ENCODE measurements around the gene CLCNKA.
A peak's percentile ranks its signal among the peaks of the same experiment; 100 is the strongest.

Gene CLCNKA

GRCh38 chr1:16066245-16066644 is 44.4 kb downstream of the CLCNKA start:
- no peak for DNase-seq

DNA sequence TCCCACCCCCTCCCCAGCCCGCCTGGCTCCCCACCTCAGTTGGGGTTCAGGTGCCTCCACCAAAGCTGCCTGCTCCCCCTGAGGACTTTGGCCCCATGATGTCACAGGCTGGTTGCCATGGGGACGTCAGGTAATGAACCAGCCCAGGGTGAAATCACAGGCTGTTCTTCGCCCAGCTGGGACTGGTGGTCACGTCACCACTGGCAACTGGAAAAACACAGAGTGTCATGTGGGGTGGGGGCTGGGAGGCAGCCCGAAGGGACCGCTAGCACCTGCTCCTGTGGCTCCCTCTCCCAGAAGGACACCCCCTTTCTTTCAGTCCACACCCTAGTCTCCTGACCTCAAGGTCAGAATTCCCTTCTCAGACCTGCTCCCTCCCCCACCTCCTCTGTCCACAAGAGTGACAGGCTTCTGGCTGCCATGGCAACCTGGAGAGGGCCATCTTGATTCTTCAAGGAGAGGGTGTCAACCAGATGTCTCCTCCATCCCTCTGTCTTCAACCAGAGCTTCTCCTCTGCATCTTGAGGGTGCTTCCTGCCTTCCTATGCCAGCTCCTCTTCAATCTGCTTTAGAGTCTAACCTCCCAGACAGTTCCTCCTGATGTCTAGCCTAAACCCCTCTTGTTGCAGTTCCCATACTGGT is 45.4 kb downstream of the CLCNKA start:
- no peak for DNase-seq

DNA sequence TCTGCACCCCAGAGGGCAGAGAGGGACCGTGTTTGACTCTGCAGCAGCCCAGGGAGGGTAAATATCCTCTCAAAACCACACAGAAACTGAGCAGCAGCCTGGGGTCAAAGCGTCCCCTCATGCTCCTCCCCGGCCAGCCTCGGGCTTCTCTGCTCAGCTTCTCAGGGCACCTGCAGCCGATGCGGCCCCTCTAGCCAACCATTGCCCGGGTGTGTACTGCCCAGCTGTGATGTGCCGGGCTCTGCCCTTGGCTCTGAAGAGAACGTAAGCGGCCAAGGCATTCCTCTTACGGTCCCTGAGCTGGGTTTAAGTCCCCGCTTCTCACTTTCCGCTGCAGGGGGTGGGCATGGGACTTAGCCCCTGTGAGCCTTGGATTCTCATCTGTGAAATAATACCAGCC is 46.1 kb downstream of the CLCNKA start:
- no peak for DNase-seq

DNA sequence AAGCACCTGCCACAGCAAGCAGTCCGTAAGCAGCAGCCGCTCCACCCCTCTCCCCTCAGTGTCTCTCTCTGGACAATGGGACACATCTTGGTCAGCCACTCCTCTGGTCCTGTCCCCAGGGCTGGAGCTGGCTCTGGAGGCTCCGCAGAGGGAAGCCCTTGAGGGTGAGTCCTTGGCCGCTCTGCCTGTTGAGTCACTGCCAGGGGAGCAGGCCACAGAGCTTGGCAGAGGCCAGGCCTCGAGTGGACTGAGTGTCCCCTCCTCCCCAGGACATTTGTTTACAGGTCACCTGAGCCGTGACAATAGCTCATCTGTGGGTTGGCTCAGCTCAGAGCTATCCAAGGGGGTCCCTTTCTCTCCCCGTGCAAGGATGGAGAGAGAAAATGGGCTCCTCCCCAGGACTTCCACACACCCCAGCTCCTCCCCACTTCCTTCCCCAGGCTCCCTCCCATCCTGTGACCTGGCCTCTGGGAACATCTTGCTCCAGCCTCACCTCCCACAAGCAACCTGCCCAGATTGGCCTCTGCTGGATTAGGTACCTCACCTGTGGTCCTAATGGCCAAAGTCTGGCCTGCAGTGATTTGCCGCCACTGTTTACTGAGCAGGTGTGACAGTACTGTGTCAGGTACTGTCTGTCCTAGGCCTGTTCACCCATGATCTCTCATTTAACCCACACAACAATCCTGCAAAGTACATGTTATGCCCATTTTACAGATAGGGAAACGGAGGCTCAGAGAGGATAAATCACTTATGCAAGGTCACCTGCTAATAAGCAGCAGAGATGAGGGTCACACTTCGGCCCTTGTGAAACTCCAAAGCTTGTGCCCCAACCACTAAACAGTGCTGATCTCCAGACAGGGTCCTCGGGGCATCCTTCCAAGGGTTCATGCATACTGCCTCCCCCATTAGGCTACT is 46.8 kb downstream of the CLCNKA start:
- DNase-seq: no peak

DNA sequence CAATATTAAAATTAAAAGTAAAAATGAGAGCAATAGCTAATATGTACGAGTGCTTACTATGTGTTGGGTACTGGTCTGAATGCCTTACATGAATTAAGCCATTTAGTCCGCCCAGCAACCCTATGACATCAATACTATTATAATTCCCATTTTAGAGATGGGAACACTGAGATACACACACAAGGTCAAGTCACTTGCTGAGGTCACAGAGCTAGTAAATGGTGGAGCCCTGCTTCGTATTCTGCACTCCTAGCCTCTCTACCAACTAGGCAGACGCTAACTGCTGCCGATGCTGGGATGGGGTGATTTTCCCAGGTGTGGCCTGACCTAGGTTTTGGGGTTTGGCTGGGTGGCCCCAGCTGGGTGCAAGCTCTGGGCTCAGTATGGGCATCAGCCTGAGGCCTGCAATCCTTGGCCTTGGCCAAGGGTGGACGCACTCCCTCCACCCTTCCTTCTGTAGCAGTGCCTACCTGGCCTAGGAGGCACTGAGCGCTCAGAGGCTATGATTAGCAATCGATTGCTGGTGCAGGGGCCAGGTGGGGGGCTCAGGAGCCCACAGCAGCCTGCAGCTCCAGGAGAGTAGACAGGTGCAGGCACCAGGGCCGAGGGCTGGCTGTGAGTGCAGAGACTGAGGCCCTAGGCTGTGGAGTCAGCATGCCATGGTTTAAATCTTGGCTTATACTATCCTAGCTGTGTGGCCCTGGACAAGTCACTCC is 49.0 kb downstream of the CLCNKA start:
- DNase-seq: no peak

- DNase-seq: no peak
Measured at GRCh38 chr1:16071614-16072013, 49.8 kb downstream of the CLCNKA start.

- no peak for DNase-seq
Measured at GRCh38 chr1:16072095-16072494, 50.3 kb downstream of the CLCNKA start.

DNA sequence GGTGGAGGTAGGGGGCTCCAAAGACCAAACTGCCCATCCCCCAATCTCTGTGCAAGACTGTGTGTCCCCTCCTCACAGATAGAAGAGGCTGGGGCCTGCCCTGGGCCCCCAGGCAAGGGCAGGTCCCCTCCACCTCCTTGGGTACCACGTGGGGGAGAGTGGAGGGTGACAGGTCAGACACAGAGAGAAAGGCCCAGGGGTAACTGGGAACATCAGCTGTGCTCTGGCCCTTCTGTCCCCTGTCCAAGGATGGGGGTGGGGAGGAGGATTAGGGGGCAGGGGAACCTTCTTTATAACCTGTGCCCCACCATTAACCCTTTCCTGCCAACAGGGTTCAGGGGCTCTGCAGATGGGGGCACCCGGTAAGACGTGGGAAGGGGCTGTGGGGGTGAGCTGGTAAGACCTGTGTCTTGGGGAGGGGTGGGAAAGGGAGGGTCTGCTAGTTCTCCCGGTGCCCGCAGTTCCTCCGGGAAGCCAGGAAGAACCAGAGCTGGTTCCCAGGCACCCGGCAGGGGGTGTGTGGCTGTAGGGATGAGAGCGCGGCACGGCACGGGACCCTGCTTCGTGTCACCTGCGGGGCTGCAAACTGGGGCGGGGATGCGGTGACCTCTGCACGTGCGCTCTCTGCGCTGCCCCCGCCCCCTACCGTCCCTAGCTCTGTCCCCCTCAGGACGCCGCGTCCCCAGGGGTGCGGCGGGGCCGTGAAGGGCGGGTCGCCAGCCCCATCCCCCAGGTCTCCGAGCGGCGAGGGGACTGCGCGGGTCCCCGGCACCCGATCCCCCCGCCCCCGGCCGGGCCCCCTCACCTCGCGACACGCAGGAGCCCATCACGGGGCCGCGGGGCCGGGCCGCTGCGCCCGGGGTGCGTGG is 51.0 kb downstream of the CLCNKA start:
- no peak for DNase-seq

DNA sequence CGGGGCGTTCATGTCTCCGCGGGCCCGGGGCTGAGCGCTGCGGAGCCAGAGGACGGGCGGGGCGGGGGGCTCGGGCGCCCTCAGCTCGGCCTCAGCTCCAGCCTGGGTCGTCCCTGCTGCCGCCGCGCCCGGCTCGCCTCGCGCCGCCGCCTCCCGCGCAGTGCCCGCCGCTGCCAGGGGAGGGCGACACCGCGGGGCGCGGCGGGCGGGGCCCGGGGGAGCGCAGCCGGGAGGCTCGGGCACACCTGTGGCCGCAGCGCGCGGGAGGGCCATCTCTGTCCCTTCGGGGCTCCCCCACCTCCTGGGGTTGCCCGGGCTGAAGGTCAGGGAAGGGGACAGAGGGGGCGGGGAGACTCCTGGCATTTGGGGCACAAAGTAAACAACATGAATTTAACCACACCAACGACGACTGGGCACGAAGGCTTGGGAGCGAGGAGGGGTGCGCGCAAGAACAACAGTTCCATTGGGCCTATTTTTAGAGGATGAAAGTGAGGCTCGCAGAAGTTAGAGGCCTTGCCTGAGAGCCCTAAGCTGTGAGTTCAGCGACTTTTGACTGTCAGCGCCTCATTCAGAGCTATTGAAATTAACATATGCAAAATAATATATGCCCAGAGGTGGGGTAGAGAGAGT is 51.8 kb downstream of the CLCNKA start, which contains the start of gene FAM131C:
Gene FAM131C, minus strand, starts transcription at position 162 of the 630 bp plus-strand sequence. CDS start 209 bp downstream, outside the sequence.
- DNase-seq: no peak

GRCh38 chr1:16074217-16074616 is 52.4 kb downstream of the CLCNKA start:
- DNase-seq: no peak

- DNase-seq: peak; percentile 58
Measured at GRCh38 chr1:16075337-16076030, 53.6 kb downstream of the CLCNKA start.

DNA sequence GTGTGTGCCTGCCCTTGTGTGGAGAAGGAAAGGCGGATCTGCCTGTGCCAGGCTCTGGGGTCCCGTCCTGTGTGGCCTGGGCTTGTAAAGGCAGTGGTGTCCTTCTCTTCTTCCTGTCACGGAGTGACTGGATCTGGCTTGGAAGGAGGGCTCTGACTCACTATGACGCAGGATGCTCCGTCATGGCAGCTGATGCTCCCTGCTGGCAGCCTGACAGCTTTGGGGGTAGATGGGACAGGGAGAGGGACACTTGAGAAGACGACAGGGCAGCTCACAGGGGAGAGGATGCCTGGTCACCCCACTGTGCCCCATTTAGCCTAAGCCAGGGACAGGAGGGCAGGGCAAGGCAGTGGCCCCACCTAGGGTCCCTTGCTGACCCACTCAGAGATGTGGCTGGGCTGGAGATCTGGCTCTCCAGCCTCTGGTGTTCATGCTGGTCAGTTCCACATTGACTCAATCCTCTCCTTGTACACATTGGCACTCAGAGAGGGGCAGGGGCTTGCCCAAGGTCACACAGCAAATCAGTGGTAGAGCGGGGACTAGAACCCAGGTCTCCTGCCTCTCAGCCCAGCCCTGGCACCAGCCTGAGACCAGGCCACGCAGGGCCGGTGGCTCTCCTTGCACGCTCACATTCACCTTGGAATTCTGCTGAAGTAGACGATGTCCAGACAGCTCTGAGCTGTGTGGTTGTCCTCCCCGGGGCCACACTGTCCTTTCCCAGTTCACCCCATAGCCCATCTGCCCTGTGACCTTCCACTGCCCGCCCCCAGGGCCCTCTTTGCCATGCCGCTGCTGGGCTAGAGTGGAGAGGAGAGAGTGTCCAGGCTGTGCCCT is 54.4 kb downstream of the CLCNKA start:
- DNase-seq: peak; percentile 94

DNA sequence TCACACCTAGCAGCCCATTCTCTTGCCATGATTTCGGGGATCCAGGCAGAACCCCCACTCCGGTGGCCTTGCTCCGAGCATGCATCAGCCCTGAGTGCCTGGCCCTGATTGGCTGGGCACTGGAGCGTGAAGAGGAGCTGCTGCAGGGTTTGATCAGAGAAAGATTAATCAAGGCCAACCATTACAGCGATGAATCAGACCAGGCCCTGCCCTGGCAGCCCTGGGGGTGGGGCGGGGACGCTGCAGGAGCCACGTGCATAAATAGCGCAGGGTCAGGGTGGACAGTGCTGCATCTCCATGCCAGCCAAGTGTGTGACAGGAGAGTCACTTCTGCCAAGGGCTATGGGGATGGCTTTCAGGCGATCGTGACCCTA is 55.0 kb downstream of the CLCNKA start:
- DNase-seq: peak; percentile 42

GRCh38 chr1:16077406-16078245 is 55.8 kb downstream of the CLCNKA start:
- no peak for DNase-seq

DNA sequence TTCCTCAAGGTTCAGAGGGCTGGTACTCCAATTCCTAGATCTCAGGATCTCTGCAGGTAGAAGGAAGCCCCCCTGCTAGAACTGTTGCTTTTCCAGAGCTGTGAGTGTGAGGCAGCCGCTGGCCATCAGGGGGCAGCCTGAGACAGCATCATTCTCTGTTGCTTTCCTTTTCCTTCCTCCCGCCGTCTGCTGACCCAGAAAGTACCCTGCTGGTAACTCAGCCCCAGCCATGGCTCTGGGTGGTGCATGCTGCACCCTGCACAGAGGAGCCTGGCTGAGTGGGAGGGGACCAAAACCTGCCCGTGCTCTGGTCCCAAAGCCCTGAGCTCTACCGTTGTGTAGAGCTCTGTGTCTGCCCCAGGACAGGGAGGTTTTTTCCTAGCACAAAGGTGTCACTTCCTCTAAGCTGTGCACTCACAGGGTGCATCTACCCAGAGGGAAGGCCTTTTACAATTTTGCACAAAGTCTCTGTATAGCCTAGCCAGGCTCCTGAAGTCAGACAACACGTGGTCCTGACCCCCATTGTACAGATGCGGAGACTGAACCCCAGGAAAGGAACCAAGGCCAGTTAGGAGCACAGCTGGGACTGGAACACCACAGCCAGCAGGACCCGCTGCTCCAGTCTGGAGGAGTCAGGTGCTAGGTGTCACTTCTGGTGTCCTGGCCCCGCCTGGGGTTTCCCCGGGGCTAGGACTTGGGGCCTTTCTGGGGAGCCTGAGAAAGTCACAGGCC is 57.3 kb downstream of the CLCNKA start:
- DNase-seq: peak; percentile 64

- no peak for DNase-seq
Measured at GRCh38 chr1:16080422-16081150, 58.8 kb downstream of the CLCNKA start.

- no peak for DNase-seq
Measured at GRCh38 chr1:16081636-16082035, 59.8 kb downstream of the CLCNKA start.

All from fibroblast of skin of right quadriceps (primary cell).